Vagina (tissue), 2 donors: ENCODE data around the gene DDC. TPM values are rescaled to one million over a fixed set of nuclear protein-coding genes. Genes with fewer than 3 reads are reported as not detected.

Source experiments
- DNase-seq, 2 donors: peaks; one replicate each; pipeline ENCODE4 v3.0.0-alpha.2; 2017; ENCODE audit errors: extremely low spot score in 2 of 2
- H3K27ac ChIP-seq: fragments of 200-600 bp; sonication (generic); one replicate; pipeline ENCODE4 v1.5.1; 2019
- H3K27me3 ChIP-seq: fragments of 200-600 bp; sonication (generic); one replicate; pipeline ENCODE4 v1.5.1; 2019
- H3K36me3 ChIP-seq, 2 donors: fragments of 200-600 bp; sonication (generic); one replicate each; pipeline ENCODE4 v1.5.1; 2017 to 2019
- H3K4me1 ChIP-seq: fragments of 200-600 bp; sonication (generic); one replicate; pipeline ENCODE4 v1.5.1; 2019
- H3K4me3 ChIP-seq, 2 donors: fragments of 200-600 bp; sonication (generic); 1 replicate in 1 of 2; 2 replicates in 1 of 2; pipeline ENCODE4 v1.5.1; 2016 to 2019
- H3K9me3 ChIP-seq: fragments of 200-600 bp; sonication (generic); one replicate; pipeline ENCODE4 v1.5.1; 2019
- POLR2A ChIP-seq, 2 donors: fragments of 450-650 bp; IDR thresholded peaks; one replicate each; pipeline ENCODE4 v1.6.1; 2017; ENCODE audit warnings: antibody characterized with exemption in 2 of 2, mild to moderate bottlenecking in 2 of 2, moderate library complexity in 2 of 2
- POLR2AphosphoS5 ChIP-seq, 2 donors: sonication (generic); formaldehyde crosslinking; IDR thresholded peaks; one replicate each; pipeline ENCODE4 v1.9.0; 2017; ENCODE audit warnings: antibody characterized with exemption in 2 of 2, mild to moderate bottlenecking in 2 of 2, low read depth in 1 of 2; ENCODE audit not compliant: insufficient read depth in 1 of 2
- intact Hi-C: fragments of 100-400 bp; cut with DNase I; formaldehyde crosslinking; loops from one replicate; pipeline ENCODE4 v1.15.1; 2023
- total RNA-seq: library from RNA; depleted of rRNA; stranded (reverse); fragments of >200 nt; gene quantifications from one replicate; pipeline ENCODE4 v1.2.3, GENCODE V29; 2016
- TF ChIP-seq, protein P1 (sequence below), 3 experiments: fragments of 450-650 bp in 2 of 3; fragments of 200-600 bp in 1 of 3; sonication (generic) in 1 of 3; IDR thresholded peaks; one replicate each; pipeline ENCODE4 v1.5.1; 2017 to 2019; ENCODE audit warnings: antibody characterized with exemption in 3 of 3, mild to moderate bottlenecking in 2 of 3, moderate library complexity in 2 of 3

The DDC gene
- total RNA-seq, 1 donor from 2014 or later: 1.7 TPM

DNA sequence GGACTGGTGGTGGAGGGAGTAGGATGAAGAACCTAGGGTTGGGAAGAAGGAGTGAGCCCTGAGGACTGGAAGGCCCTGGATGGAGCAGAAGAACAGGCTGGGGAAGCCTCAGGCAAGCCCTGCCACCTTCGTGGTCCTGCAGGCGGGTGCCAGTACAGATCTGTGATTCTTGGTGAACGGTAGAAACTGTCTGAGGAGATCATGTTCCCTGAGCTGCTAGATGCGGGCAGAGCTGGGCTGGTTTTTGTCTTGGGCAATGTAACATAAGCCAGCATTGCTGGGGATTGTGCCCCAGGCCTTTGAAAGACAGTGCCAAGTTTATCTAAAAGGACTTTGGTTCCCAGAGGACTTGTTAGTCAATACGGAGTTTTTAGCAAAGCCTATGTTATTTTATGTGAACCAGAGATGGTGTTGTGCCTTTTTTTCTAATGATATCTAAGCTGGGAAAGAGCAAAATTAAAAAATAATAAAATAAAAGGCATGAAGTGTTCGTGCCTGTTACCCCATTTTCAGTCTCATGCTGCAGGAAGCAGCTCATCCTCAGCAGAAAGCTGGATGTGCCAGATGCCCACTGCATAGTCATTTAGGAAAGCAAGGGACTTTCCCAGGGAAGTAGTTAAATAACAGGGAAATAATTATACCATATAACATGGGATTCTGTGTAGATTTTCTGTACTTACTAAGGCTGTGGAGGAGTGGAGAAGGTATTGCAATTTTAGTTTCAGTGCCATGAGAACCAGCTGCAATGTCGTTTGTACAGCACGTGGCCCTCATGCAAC lies 90.6 kb downstream of the DDC start:
- Histone ChIP-seq H3K36me3 (no peaks in the 10 kb centered on the region), H3K4me3 (no peak overlapping the region), H3K27ac (no peak overlapping the region), H3K4me1 (no peaks in the 10 kb centered on the region), H3K9me3 (no peaks in the 10 kb centered on the region), H3K27me3 (no peaks in the 10 kb centered on the region)
- TF ChIP-seq, protein P1, sequence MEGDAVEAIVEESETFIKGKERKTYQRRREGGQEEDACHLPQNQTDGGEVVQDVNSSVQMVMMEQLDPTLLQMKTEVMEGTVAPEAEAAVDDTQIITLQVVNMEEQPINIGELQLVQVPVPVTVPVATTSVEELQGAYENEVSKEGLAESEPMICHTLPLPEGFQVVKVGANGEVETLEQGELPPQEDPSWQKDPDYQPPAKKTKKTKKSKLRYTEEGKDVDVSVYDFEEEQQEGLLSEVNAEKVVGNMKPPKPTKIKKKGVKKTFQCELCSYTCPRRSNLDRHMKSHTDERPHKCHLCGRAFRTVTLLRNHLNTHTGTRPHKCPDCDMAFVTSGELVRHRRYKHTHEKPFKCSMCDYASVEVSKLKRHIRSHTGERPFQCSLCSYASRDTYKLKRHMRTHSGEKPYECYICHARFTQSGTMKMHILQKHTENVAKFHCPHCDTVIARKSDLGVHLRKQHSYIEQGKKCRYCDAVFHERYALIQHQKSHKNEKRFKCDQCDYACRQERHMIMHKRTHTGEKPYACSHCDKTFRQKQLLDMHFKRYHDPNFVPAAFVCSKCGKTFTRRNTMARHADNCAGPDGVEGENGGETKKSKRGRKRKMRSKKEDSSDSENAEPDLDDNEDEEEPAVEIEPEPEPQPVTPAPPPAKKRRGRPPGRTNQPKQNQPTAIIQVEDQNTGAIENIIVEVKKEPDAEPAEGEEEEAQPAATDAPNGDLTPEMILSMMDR (IDR thresholded peaks at IDR 0.05): no peak
- TF ChIP-seq POLR2AphosphoS5 (IDR thresholded peaks at IDR 0.05; ENCODE audit: insufficient read depth in 1 of 2, low read depth in 1 of 2): no peak
- no peak for TF ChIP-seq POLR2A (IDR thresholded peaks at IDR 0.05)
- intact Hi-C loops: loop anchor here (10.0 kb wide), 2 partner anchors 310 to 590 kb away; partner anchors contain the start of gene GRB10
- DNase-seq: no peak

- TF ChIP-seq, protein P1 (IDR thresholded peaks at IDR 0.05): no peak
- TF ChIP-seq POLR2AphosphoS5 (IDR thresholded peaks at IDR 0.05; ENCODE audit: insufficient read depth in 1 of 2, low read depth in 1 of 2) (no peak), POLR2A (IDR thresholded peaks at IDR 0.05) (no peak)
- no peak overlapping the region for H3K4me3 ChIP-seq
- H3K27me3 ChIP-seq: no peaks in the 10 kb centered on the region
- H3K36me3 ChIP-seq: no peaks in the 10 kb centered on the region
- no peaks in the 10 kb centered on the region for H3K9me3 ChIP-seq
- no peaks in the 10 kb centered on the region for H3K4me1 ChIP-seq
- no peak overlapping the region for H3K27ac ChIP-seq
- no peak for DNase-seq
- intact Hi-C loops: loop anchor here (10.0 kb wide), 2 partner anchors 311 to 591 kb away; partner anchors contain the start of gene GRB10
Observed at GRCh38 chr7:50473531-50473930, 91.7 kb downstream of the DDC start.

GRCh38 chr7:50472427-50472826 lies 92.8 kb downstream of the DDC start:
- Histone ChIP-seq H3K27me3 (no peaks in the 10 kb centered on the region), H3K27ac (no peak overlapping the region), H3K9me3 (no peaks in the 10 kb centered on the region), H3K4me3 (no peak overlapping the region), H3K36me3 (no peaks in the 10 kb centered on the region), H3K4me1 (no peaks in the 10 kb centered on the region)
- DNase-seq: no peak
- TF ChIP-seq, protein P1 (IDR thresholded peaks at IDR 0.05): no peak
- TF ChIP-seq POLR2AphosphoS5 (IDR thresholded peaks at IDR 0.05; ENCODE audit: insufficient read depth in 1 of 2, low read depth in 1 of 2) (no peak), POLR2A (IDR thresholded peaks at IDR 0.05) (no peak)
- intact Hi-C loops: loop anchor here (10.0 kb wide), 2 partner anchors 312 to 592 kb away; partner anchors contain the start of gene GRB10

DNA sequence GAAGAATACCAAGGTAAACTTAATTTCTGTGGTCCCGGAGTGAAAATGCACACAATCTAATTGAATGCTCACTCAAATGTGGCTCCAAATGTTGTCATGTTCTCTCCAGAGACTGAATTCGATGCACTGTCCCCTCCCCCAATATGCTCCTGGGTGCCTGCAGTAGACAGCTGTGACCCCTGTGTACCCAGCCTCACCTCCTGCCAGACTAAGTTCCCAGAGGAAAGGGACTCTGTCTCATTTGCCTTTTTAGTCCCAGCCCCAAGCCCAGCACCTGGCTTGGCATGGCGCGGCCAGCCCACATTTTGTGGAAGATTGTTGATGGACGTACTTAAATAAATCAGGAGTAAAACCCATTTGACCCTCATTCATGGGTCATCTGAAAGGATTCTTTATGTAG lies 93.2 kb downstream of the DDC start:
- DNase-seq: no peak
- Histone ChIP-seq H3K36me3 (no peaks in the 10 kb centered on the region), H3K27ac (no peak overlapping the region), H3K9me3 (no peaks in the 10 kb centered on the region), H3K4me1 (no peaks in the 10 kb centered on the region), H3K27me3 (no peaks in the 10 kb centered on the region), H3K4me3 (no peak overlapping the region)
- intact Hi-C loops: loop anchor here (10.0 kb wide), 2 partner anchors 313 to 593 kb away; partner anchors contain the start of gene GRB10
- TF ChIP-seq POLR2A (IDR thresholded peaks at IDR 0.05) (no peak), POLR2AphosphoS5 (IDR thresholded peaks at IDR 0.05; ENCODE audit: insufficient read depth in 1 of 2, low read depth in 1 of 2) (no peak)
- TF ChIP-seq, protein P1 (IDR thresholded peaks at IDR 0.05): no peak
